Smooth muscle cell (in vitro differentiated cells): ENCODE data around the gene ASAP3. TPM values are rescaled to one million over a fixed set of nuclear protein-coding genes. Genes with fewer than 3 reads are reported as not detected.
"Not testable (repeated sequence)": the region's sequence is repeated elsewhere in the genome, so short reads cannot be mapped to it uniquely, and the experiment has no call there.

Experiments
- DNase-seq: peaks from one replicate; lab custom pipeline; 2025; ENCODE audit not compliant: unreplicated experiment; lab: John Stamatoyannopoulos, UW
- H2AFZ ChIP-seq: fragments of 200-600 bp; sonication (generic); 2 replicates; pipeline ENCODE4 v1.6.0; 2016; ENCODE audit warnings: antibody characterized with exemption, low read depth, mild to moderate bottlenecking
- H3F3A ChIP-seq: fragments of 200-600 bp; sonication (generic); 2 replicates; pipeline ENCODE4 v1.6.0; 2017; ENCODE audit warnings: antibody characterized with exemption, low read depth
- H3K27ac ChIP-seq: fragments of 200-600 bp; sonication (generic); 2 replicates; pipeline ENCODE4 v1.5.1; 2016; ENCODE audit warnings: low read depth, mild to moderate bottlenecking
- H3K27me3 ChIP-seq: fragments of 200-600 bp; sonication (generic); 2 replicates; pipeline ENCODE4 v1.6.1; 2016; ENCODE audit warnings: low read depth, mild to moderate bottlenecking
- H3K36me3 ChIP-seq: fragments of 200-600 bp; sonication (generic); 2 replicates; pipeline ENCODE4 v1.5.1; 2016; ENCODE audit warnings: low read depth
- H3K4me1 ChIP-seq: fragments of 200-600 bp; sonication (generic); 2 replicates; pipeline ENCODE4 v1.5.1; 2016; ENCODE audit warnings: low read depth
- H3K4me2 ChIP-seq: fragments of 200-600 bp; sonication (generic); 2 replicates; pipeline ENCODE4 v1.6.0; 2016; ENCODE audit warnings: mild to moderate bottlenecking
- H3K4me3 ChIP-seq: fragments of 200-600 bp; sonication (generic); 2 replicates; pipeline ENCODE4 v1.5.1; 2016; ENCODE audit warnings: mild to moderate bottlenecking
- H3K79me2 ChIP-seq: fragments of 200-600 bp; sonication (generic); 2 replicates; pipeline ENCODE4 v1.6.0; 2016; ENCODE audit warnings: low read depth, mild to moderate bottlenecking
- H3K9ac ChIP-seq: fragments of 200-600 bp; sonication (generic); 2 replicates; pipeline ENCODE4 v1.6.0; 2016; ENCODE audit warnings: low read depth
- H3K9me3 ChIP-seq: fragments of 200-600 bp; sonication (generic); replicated peaks from 2 replicates; pipeline ENCODE4 v1.5.1; 2016; ENCODE audit warnings: low read depth
- H4K20me1 ChIP-seq: fragments of 200-600 bp; sonication (generic); 2 replicates; pipeline ENCODE4 v1.6.0; 2016; ENCODE audit warnings: low read depth
- CTCF ChIP-seq: fragments of 200-600 bp; sonication (generic); IDR thresholded peaks from 2 replicates; pipeline ENCODE4 v1.5.1; 2017; ENCODE audit warnings: borderline replicate concordance, mild to moderate bottlenecking, antibody characterized with exemption; ENCODE audit not compliant: insufficient read depth, poor library complexity, severe bottlenecking
- whole genome bisulfite sequencing: methylation state at CpG from one replicate; pipeline ENCODE4 v1.1.7; 2016; ENCODE audit warnings: low lambda C conversion rate; 5-methylcytosine and 5-hydroxymethylcytosine counted together
- polyA plus RNA-seq: library from polyadenylated mRNA; unstranded; fragments of >200 nt; fragmentation: Nextera tagmentation; extraction: Ambion mirVana; gene quantifications from 2 replicates; pipeline ENCODE4 v1.2.1, GENCODE V29; 2016
- total RNA-seq: library from RNA; depleted of rRNA; stranded (reverse); fragments of >200 nt; gene quantifications from 2 replicates; pipeline ENCODE4 v1.2.3, GENCODE V29; 2014

Gene ASAP3
- total and polyA plus RNA-seq, 2 experiments from 2014 or later: 16.3 to 28.9 TPM

DNA sequence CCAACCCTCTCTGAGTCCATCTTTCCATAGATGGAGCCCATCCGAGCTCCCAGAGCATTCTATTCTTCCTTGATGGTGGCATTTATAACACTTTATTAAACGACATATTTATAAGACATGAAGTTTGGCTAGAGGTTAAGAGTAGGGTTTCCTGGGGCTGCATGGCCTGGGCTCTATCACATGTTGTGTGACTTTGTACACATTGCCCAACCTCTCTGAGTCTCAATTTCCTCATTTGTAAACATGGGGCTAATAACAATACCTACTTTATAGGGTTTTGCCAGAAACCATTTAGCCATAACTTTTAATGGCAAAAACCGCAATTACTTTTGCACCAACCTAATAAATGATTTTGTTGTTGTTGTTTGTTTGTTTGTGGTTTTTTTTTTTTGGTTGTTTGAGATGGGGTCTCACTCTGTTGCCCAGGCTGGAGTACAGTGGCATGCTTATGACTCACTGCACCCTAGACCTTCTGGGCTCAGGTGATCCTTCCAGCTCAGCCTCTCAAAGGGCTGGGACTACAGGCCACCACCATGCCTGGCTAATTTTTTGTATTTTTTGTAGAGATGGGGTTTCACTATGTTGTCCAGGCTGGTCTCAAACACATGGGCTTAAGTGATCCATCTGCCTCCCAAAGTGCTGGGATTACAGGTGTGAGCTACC is 13.9 kb upstream of the ASAP3 start:
- H3K9me3 ChIP-seq: no peaks in the 10 kb centered on the region
- DNase-seq: no peak
- H3K4me2 ChIP-seq: no peak overlapping the region
- no peak for TF ChIP-seq CTCF
- H3K4me1 ChIP-seq: no peaks in the 10 kb centered on the region
- H2AFZ ChIP-seq: no peak overlapping the region
- no peaks in the 10 kb centered on the region for H3K79me2 ChIP-seq
- H3K27ac ChIP-seq: no peak overlapping the region
- no peak overlapping the region for H3K9ac ChIP-seq
- no peaks in the 10 kb centered on the region for H3K36me3 ChIP-seq
- H3F3A ChIP-seq: no peaks in the 10 kb centered on the region
- no peaks in the 10 kb centered on the region for H4K20me1 ChIP-seq
- H3K27me3 ChIP-seq: no peaks in the 10 kb centered on the region
- 91% methylated on average over 3 of the region's 3 CpGs for WGBS
- H3K4me3 ChIP-seq: no peak overlapping the region

DNA sequence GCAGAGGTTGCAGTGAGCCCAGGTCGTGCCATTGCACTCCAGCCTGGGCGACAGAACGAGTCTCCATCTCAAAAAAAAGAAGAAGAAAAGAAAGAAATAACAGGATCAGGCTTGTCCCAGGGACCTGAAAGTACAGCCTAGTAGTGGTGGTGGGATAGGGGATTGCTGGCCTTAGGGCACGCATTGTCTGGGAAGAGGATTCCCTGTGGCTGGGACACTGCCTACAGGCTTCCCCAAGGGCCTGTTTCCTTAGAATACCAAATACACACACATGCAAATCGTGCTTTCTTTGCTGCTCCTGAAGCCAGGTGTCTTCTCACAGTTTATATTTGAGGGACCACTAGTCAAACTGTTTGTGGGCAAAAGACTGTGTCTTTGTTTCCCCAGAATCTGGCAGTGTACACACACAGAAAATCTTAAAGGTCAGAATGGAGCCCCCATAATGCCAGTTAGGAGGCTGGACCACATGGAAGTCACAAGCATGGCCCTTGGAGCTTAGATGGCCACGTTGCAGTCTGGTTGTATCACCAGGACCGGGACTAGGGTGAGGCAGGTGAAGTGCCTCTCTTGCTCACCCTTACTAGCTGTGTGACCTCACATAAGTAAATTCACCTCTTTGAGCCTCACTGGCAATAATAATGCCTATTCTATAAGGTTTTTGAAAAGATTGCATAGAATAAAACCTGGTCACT is 12.7 kb upstream of the ASAP3 start:
- Histone ChIP-seq H3K9ac (no peak overlapping the region), H3K9me3 (no peaks in the 10 kb centered on the region), H3K79me2 (no peaks in the 10 kb centered on the region), H3K36me3 (no peaks in the 10 kb centered on the region), H3K4me1 (no peaks in the 10 kb centered on the region), H3K27ac (no peak overlapping the region), H3F3A (no peaks in the 10 kb centered on the region), H2AFZ (no peak overlapping the region), H4K20me1 (no peaks in the 10 kb centered on the region), H3K4me2 (no peak overlapping the region), H3K27me3 (no peaks in the 10 kb centered on the region), H3K4me3 (no peak overlapping the region)
- no peak for DNase-seq
- TF ChIP-seq CTCF: no peak
- WGBS: 81% methylated on average over 7 of the region's 7 CpGs

GRCh38 chr1:23494836-23495235 is 10.9 kb upstream of the ASAP3 start:
- DNase-seq, H3F3A ChIP-seq, H2AFZ ChIP-seq, H3K4me2 ChIP-seq, H3K9ac ChIP-seq, H3K79me2 ChIP-seq, H3K4me3 ChIP-seq, H3K9me3 ChIP-seq, H3K4me1 ChIP-seq, H3K27me3 ChIP-seq, H3K27ac ChIP-seq, H3K36me3 ChIP-seq, H4K20me1 ChIP-seq: not testable (repeated sequence)
- WGBS: 75% methylated on average over 6 of the region's 6 CpGs

DNA sequence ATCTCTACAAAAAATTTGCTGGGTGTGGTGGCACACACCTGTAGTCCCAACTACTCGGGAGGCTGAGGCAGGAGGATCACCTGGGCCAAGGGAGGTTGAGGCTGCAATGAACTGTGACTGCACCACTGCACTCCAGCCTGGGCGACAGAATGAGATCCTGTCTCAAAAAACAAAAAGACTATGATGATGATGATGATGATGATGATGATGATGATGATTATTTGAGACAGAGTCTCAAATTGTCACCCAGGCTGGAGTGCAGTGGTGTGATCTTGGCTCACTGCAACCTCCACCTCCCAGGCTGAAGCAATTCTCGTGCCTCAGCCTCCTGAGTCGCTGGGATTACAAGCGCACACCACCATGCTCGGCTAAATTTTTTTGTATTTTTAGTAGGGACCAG is 8.8 kb upstream of the ASAP3 start:
- H4K20me1 ChIP-seq, H3F3A ChIP-seq, H2AFZ ChIP-seq, H3K9ac ChIP-seq, H3K36me3 ChIP-seq, H3K9me3 ChIP-seq, H3K4me3 ChIP-seq, H3K79me2 ChIP-seq, H3K27me3 ChIP-seq, H3K4me1 ChIP-seq, H3K27ac ChIP-seq, DNase-seq, H3K4me2 ChIP-seq: not testable (repeated sequence)
- WGBS: 91% methylated on average over 6 of the region's 6 CpGs
